ENCODE data around the gene C11orf52.

C11orf52 gene

DNA sequence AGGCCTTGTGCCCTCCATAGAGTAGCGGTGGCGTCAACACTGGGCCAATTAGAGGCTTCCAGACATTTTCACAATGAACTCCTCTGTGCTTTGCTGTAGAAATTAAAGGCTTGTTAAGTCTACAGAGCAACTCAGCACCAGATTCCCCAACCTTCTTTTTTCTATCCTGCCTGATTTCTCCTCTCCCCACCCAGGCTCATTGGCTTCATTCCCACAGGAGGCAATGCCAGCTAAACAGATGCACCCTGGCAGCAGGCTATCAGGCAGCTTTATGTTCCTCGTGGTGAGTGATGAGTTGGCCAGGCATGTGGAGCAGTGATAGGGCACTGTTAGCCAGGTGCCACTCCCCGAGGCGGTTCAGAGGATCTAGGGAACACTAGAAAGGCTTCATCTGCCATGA lies 23.2 kb downstream of the C11orf52 start:
- Histone ChIP-seq H3K27me3 (replicated peaks; ENCODE audit: insufficient read depth, low read length) (no peaks in the 10 kb centered on the region), H3K27ac (ENCODE audit: low read length) (no peak overlapping the region), H3K9me2 (replicated peaks; ENCODE audit: insufficient read depth, low read length) (no peaks in the 10 kb centered on the region), H3K4me3 (ENCODE audit: low read length) (no peak overlapping the region), H3K9ac (ENCODE audit: low read length) (no peak overlapping the region), H2AFZ (ENCODE audit: low read length) (no peak overlapping the region), H3F3A (ENCODE audit: insufficient read depth, low read length) (peaks cover 18% of the 10 kb centered on the region), H4K20me1 (ENCODE audit: insufficient read depth, low read length) (no peaks in the 10 kb centered on the region), H3K9me3 (replicated peaks; ENCODE audit: insufficient read depth, low read length) (no peaks in the 10 kb centered on the region), H3K79me2 (ENCODE audit: low read length) (0 out of 2 replicates have a peak, but pooled peaks cover 4% of the 10 kb centered on the region), H3K4me2 (ENCODE audit: low read depth, low read length) (no peak overlapping the region), H3K36me3 (replicated peaks; ENCODE audit: insufficient read depth, low read length) (no peaks in the 10 kb centered on the region), H3K4me1 (ENCODE audit: low read length) (peaks cover 33% of the 10 kb centered on the region)
- TF ChIP-seq, protein P1, sequence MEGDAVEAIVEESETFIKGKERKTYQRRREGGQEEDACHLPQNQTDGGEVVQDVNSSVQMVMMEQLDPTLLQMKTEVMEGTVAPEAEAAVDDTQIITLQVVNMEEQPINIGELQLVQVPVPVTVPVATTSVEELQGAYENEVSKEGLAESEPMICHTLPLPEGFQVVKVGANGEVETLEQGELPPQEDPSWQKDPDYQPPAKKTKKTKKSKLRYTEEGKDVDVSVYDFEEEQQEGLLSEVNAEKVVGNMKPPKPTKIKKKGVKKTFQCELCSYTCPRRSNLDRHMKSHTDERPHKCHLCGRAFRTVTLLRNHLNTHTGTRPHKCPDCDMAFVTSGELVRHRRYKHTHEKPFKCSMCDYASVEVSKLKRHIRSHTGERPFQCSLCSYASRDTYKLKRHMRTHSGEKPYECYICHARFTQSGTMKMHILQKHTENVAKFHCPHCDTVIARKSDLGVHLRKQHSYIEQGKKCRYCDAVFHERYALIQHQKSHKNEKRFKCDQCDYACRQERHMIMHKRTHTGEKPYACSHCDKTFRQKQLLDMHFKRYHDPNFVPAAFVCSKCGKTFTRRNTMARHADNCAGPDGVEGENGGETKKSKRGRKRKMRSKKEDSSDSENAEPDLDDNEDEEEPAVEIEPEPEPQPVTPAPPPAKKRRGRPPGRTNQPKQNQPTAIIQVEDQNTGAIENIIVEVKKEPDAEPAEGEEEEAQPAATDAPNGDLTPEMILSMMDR (IDR thresholded peaks at IDR 0.05; ENCODE audit: low read length), result no peak
- TF ChIP-seq EZH2 (optimal IDR thresholded peaks at IDR 0.05; ENCODE audit: low read depth, low read length) (no peak), EZH2phosphoT487 (IDR thresholded peaks at IDR 0.05; ENCODE audit: low read length) (no peak)
- DNase-seq, result no peak

DNA sequence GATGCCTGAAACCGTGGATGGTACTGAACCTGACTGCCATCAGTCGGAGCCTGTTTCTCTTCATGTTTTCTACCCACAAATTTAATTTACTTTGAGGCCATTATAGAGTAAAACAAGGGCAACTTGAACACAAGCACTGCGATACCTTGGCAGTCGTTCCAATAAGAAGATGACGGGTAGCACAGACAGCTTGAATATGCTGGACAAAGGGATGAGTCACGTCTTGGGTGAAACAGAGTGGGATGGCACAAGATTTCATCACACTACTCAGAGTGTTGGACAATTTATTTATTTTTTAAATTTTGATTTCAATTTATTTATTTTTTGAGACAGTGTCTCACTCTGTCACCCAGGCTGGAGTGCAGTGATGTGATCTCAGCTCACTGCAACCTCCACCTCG lies 24.1 kb downstream of the C11orf52 start:
- H3K9ac ChIP-seq (ENCODE audit: low read length), result no peak overlapping the region
- no peak overlapping the region for H3K27ac ChIP-seq (ENCODE audit: low read length)
- H3K9me2 ChIP-seq (replicated peaks; ENCODE audit: insufficient read depth, low read length), result no peaks in the 10 kb centered on the region
- H3K4me1 ChIP-seq (ENCODE audit: low read length), result peaks cover 37% of the 10 kb centered on the region
- H4K20me1 ChIP-seq (ENCODE audit: insufficient read depth, low read length), result no peaks in the 10 kb centered on the region
- TF ChIP-seq EZH2phosphoT487 (IDR thresholded peaks at IDR 0.05; ENCODE audit: low read length) (no peak), EZH2 (optimal IDR thresholded peaks at IDR 0.05; ENCODE audit: low read depth, low read length) (no peak)
- TF ChIP-seq, protein P1 (IDR thresholded peaks at IDR 0.05; ENCODE audit: low read length), result no peak
- no peak overlapping the region for H3K4me3 ChIP-seq (ENCODE audit: low read length)
- DNase-seq, result no peak
- no peak overlapping the region for H3K4me2 ChIP-seq (ENCODE audit: low read depth, low read length)
- H3F3A ChIP-seq (ENCODE audit: insufficient read depth, low read length), result peaks cover 18% of the 10 kb centered on the region
- 0 out of 2 replicates have a peak, but pooled peaks cover 4% of the 10 kb centered on the region for H3K79me2 ChIP-seq (ENCODE audit: low read length)
- H3K36me3 ChIP-seq (replicated peaks; ENCODE audit: insufficient read depth, low read length), result no peaks in the 10 kb centered on the region
- H3K27me3 ChIP-seq (replicated peaks; ENCODE audit: insufficient read depth, low read length), result no peaks in the 10 kb centered on the region
- no peak overlapping the region for H2AFZ ChIP-seq (ENCODE audit: low read length)
- no peaks in the 10 kb centered on the region for H3K9me3 ChIP-seq (replicated peaks; ENCODE audit: insufficient read depth, low read length)

DNA sequence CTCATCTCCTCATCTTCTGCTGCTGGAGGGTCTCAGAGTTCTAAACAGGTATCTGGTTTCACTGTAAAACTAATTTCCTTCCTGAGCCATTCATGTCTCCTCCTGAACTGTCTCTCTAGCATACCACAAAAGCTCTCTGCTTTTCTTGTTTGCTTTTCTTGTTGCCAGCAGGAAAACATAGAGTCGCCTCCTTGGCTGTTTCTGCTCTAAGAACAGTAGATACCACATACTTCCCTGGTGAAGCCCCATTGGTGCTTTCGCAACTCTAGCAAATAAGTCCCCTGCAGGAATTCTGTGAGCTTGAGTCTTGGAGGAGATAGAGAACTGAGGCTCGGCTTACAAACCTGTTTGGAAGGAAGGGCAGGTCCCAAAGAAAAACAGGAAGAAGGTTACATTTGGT lies 25.4 kb downstream of the C11orf52 start:
- Histone ChIP-seq H3F3A (ENCODE audit: insufficient read depth, low read length) (peaks cover 9% of the 10 kb centered on the region), H3K4me2 (ENCODE audit: low read depth, low read length) (peak overlapping the region; percentile 25; the same call in 1 of the 2 replicates)
- DNase-seq, result peak; percentile 40

More for the DNA sequence above, 25.4 kb downstream of the C11orf52 start:
- Histone ChIP-seq H3K9me2 (replicated peaks; ENCODE audit: insufficient read depth, low read length) (no peaks in the 10 kb centered on the region), H3K27me3 (replicated peaks; ENCODE audit: insufficient read depth, low read length) (no peaks in the 10 kb centered on the region), H3K9ac (ENCODE audit: low read length) (no peak overlapping the region), H3K79me2 (ENCODE audit: low read length) (0 out of 2 replicates have a peak, but pooled peaks cover 4% of the 10 kb centered on the region), H3K4me3 (ENCODE audit: low read length) (no peak overlapping the region), H3K9me3 (replicated peaks; ENCODE audit: insufficient read depth, low read length) (no peaks in the 10 kb centered on the region), H4K20me1 (ENCODE audit: insufficient read depth, low read length) (no peaks in the 10 kb centered on the region), H2AFZ (ENCODE audit: low read length) (0 out of 2 replicates have a peak overlapping the region, but pooled peaks have one; percentile 25), H3K27ac (ENCODE audit: low read length) (peak overlapping the region; percentile 31; the same call in 1 of the 2 replicates), H3K4me1 (ENCODE audit: low read length) (peaks cover 25% of the 10 kb centered on the region), H3K36me3 (replicated peaks; ENCODE audit: insufficient read depth, low read length) (no peaks in the 10 kb centered on the region)
- TF ChIP-seq EZH2 (optimal IDR thresholded peaks at IDR 0.05; ENCODE audit: low read depth, low read length) (no peak), EZH2phosphoT487 (IDR thresholded peaks at IDR 0.05; ENCODE audit: low read length) (no peak)
- TF ChIP-seq, protein P1 (IDR thresholded peaks at IDR 0.05; ENCODE audit: low read length), result no peak

All from MM.1S (cell line).